ENCODE data around the gene MAPK11.

The MAPK11 gene

DNA sequence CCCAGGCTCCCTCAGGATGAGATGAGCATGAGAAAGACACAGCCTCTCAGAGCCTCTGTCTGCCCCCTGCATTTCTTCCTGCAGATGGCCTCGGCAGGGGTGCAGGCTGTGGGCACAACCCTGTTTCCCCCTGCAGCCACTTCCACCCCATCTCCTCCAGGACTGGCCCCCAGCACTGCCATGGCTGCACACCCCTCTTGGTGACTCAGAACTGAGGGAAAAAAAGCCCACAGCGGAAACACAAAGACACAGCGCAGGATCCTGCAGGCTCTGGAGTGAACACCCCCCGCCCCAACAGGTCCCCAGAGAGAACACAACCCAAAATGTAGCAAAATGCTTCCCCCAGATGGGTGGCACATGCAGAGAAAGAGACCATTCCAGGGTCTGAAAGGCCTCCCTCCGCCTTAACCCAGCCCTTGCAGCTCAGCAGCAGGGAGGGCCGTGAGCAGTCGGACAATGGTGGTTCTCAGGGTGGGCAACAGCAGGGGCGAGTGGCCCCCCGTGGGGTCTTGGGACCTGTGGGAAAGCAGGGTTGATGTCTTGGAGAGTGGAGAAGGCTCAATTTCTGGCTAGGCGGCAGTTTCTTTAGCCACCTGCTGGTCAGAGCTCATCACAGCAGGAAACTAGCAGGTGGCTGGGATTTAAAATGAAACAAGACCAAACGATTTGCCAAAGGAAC, 33.3 kb downstream of the MAPK11 start:
- no peaks in the 10 kb centered on the region for H3K4me1 ChIP-seq (ENCODE audit: control insufficient read depth, insufficient read depth, low read length)
- H3K27ac ChIP-seq (ENCODE audit: low read depth, low read length): no peak overlapping the region
- H3K9ac ChIP-seq (ENCODE audit: low read length): no peak overlapping the region
- peaks cover 15% of the 10 kb centered on the region for H3K36me3 ChIP-seq (ENCODE audit: control insufficient read depth, insufficient read depth, low read length)
- no peak overlapping the region for H3K4me3 ChIP-seq (ENCODE audit: low read length)
- H3K27me3 ChIP-seq (ENCODE audit: control insufficient read depth, insufficient read depth, low read length): no peaks in the 10 kb centered on the region

DNA sequence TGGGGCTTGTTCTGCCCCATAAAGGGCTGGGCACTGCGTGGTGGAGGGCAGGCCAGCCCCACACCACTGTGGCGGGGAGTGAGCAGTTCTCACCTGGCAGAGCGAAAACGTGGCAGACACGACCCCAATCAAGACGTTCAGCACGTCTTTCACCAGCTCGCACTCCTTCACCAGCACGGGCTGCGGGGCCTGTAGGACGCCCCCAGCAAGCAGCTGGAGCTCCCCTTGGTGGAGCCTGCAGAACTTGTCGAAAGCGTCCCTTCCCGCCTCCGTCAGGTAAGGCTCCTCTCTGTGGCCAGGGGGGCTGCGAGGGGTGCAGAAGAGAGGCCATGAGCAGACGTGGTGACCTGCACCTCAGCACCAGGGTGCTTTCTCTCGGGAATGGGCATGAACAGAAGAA, 37.0 kb downstream of the MAPK11 start:
- H3K27me3 ChIP-seq (ENCODE audit: control insufficient read depth, insufficient read depth, low read length): no peaks in the 10 kb centered on the region
- H3K27ac ChIP-seq (ENCODE audit: low read depth, low read length): no peak overlapping the region
- no peak overlapping the region for H3K4me3 ChIP-seq (ENCODE audit: low read length)
- peaks cover 8% of the 10 kb centered on the region for H3K36me3 ChIP-seq (ENCODE audit: control insufficient read depth, insufficient read depth, low read length)
- H3K9ac ChIP-seq (ENCODE audit: low read length): no peak overlapping the region
- no peaks in the 10 kb centered on the region for H3K4me1 ChIP-seq (ENCODE audit: control insufficient read depth, insufficient read depth, low read length)

GRCh38 chr22:50232481-50233151, 37.6 kb downstream of the MAPK11 start:
- H3K9ac ChIP-seq (ENCODE audit: low read length): no peak overlapping the region
- no peak overlapping the region for H3K4me3 ChIP-seq (ENCODE audit: low read length)
- H3K27me3 ChIP-seq (ENCODE audit: control insufficient read depth, insufficient read depth, low read length): no peaks in the 10 kb centered on the region
- H3K36me3 ChIP-seq (ENCODE audit: control insufficient read depth, insufficient read depth, low read length): peaks cover 8% of the 10 kb centered on the region
- H3K27ac ChIP-seq (ENCODE audit: low read depth, low read length): no peak overlapping the region
- no peaks in the 10 kb centered on the region for H3K4me1 ChIP-seq (ENCODE audit: control insufficient read depth, insufficient read depth, low read length)

GRCh38 chr22:50229370-50229769, 40.8 kb downstream of the MAPK11 start:
- Histone ChIP-seq H3K27me3 (ENCODE audit: control insufficient read depth, insufficient read depth, low read length) (no peaks in the 10 kb centered on the region), H3K9ac (ENCODE audit: low read length) (no peak overlapping the region), H3K4me3 (ENCODE audit: low read length) (no peak overlapping the region), H3K36me3 (ENCODE audit: control insufficient read depth, insufficient read depth, low read length) (peaks cover 18% of the 10 kb centered on the region), H3K4me1 (ENCODE audit: control insufficient read depth, insufficient read depth, low read length) (no peaks in the 10 kb centered on the region), H3K27ac (ENCODE audit: low read depth, low read length) (no peak overlapping the region)

- no peaks in the 10 kb centered on the region for H3K4me1 ChIP-seq (ENCODE audit: control insufficient read depth, insufficient read depth, low read length)
- no peak overlapping the region for H3K27ac ChIP-seq (ENCODE audit: low read depth, low read length)
- no peak overlapping the region for H3K9ac ChIP-seq (ENCODE audit: low read length)
- H3K27me3 ChIP-seq (ENCODE audit: control insufficient read depth, insufficient read depth, low read length): no peaks in the 10 kb centered on the region
- no peak overlapping the region for H3K4me3 ChIP-seq (ENCODE audit: low read length)
- peaks cover 20% of the 10 kb centered on the region for H3K36me3 ChIP-seq (ENCODE audit: control insufficient read depth, insufficient read depth, low read length)
These were observed 41.8 kb downstream of the MAPK11 start for GRCh38 chr22:50228366-50228765.

GRCh38 chr22:50227579-50228215, 42.5 kb downstream of the MAPK11 start:
- Histone ChIP-seq H3K27me3 (ENCODE audit: control insufficient read depth, insufficient read depth, low read length) (no peaks in the 10 kb centered on the region), H3K36me3 (ENCODE audit: control insufficient read depth, insufficient read depth, low read length) (peaks cover 17% of the 10 kb centered on the region), H3K9ac (ENCODE audit: low read length) (no peak overlapping the region), H3K27ac (ENCODE audit: low read depth, low read length) (no peak overlapping the region), H3K4me1 (ENCODE audit: control insufficient read depth, insufficient read depth, low read length) (no peaks in the 10 kb centered on the region), H3K4me3 (ENCODE audit: low read length) (no peak overlapping the region)

GRCh38 chr22:50226875-50227165, 43.4 kb downstream of the MAPK11 start:
- Histone ChIP-seq H3K27me3 (ENCODE audit: control insufficient read depth, insufficient read depth, low read length) (no peaks in the 10 kb centered on the region), H3K4me3 (ENCODE audit: low read length) (no peak overlapping the region), H3K27ac (ENCODE audit: low read depth, low read length) (no peak overlapping the region), H3K9ac (ENCODE audit: low read length) (no peak overlapping the region), H3K36me3 (ENCODE audit: control insufficient read depth, insufficient read depth, low read length) (peaks cover 22% of the 10 kb centered on the region), H3K4me1 (ENCODE audit: control insufficient read depth, insufficient read depth, low read length) (no peaks in the 10 kb centered on the region)

DNA sequence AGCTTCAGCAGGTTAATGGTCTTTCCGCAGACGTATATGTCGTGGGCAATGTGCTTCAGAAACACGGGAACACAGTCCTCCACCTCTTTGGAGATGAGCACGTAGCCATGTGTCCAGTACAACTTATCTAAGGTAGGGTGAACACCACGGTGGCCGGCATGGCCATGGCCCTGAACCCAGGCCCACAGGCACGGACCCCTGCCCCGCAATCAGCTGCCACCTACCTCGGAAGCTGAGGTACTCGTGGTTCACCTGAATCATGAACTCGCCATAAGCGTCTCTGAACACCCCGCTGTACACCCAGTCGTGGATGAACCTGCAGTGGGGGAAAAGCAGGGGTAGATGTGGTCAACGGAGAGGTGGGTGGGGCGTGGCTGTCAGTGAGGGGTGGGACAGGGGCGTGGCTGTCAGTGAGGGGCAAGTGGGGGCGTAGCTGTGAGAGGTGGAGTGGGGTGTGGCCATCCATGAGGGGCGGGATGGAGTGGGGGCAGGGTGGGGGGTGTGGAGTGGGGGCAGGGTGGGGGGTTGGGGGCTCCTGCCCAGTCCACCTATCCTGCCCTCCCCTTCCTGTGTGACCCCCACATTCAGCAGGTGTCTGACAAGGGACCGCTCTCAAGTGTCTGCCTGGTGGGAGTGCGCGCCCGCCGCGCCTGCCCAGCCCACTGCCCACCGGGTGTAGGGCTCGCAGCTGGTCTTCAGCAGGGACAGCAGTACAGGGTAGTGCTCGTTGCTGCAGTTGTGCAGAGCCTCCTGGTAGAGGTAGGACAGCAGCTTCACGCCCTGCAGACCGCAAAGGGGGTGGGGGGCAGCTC, 43.9 kb downstream of the MAPK11 start:
- H3K4me1 ChIP-seq (ENCODE audit: control insufficient read depth, insufficient read depth, low read length): no peaks in the 10 kb centered on the region
- no peak overlapping the region for H3K4me3 ChIP-seq (ENCODE audit: low read length)
- H3K27me3 ChIP-seq (ENCODE audit: control insufficient read depth, insufficient read depth, low read length): no peaks in the 10 kb centered on the region
- H3K27ac ChIP-seq (ENCODE audit: low read depth, low read length): no peak overlapping the region
- peaks cover 23% of the 10 kb centered on the region for H3K36me3 ChIP-seq (ENCODE audit: control insufficient read depth, insufficient read depth, low read length)
- H3K9ac ChIP-seq (ENCODE audit: low read length): no peak overlapping the region

DNA sequence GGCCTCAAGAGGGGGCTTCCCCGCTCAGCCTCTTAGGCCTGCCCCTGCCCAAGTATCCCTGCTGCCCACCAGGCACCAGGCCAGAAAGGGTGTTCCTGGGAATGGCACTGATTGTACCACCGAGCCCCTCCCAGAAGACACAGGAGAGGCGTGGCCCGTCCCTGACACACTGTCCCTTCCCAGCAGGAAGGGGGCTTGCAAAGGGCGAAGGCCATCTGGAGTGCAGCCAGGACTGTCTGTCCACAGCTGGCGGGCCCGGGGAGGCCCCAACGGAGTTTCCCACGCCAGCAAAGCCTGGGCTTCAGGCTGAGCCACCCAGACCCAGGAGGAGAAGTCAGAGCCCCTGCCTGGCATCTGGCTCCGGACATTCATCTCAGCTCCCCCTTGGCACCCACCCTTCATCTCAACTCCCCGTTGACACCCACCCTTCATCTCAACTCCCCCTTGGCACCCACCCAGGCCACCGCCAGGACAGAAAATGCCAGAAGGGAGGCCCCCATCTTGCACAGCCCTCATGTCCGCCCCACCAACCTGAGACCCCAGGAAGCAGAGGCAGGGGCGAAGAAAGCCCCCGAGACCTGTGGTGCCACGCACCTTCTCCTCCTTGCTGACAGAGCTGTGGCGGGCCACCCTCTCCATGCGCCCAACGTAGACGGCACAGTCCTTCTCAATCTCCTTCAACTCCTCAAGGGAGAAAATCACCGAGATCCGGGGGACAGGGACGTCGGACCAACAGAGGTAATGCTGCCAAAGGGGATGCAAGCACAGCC, 44.8 kb downstream of the MAPK11 start:
- no peak overlapping the region for H3K9ac ChIP-seq (ENCODE audit: low read length)
- peaks cover 32% of the 10 kb centered on the region for H3K36me3 ChIP-seq (ENCODE audit: control insufficient read depth, insufficient read depth, low read length)
- no peaks in the 10 kb centered on the region for H3K4me1 ChIP-seq (ENCODE audit: control insufficient read depth, insufficient read depth, low read length)

DNA sequence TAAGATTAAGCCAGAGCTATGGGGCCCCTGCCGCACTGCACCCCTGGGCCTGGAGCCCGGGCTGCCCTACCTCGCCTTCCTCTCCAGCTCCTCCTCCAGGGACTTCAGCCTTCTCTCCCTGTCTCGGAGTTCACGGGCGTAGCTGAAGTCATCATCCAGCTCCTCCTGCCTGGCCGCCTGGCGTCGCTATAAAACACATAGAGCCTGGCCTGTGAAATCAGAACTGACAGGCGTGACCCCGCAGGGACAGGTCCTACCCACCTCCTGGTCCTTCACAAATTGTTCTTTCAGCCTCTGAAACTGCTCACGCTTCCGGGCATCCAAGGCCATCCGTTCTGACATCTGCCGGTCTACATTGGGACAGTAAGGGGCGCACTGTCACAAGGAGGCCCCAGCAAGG, 46.1 kb downstream of the MAPK11 start:
- no peak overlapping the region for H3K4me3 ChIP-seq (ENCODE audit: low read length)
- H3K27ac ChIP-seq (ENCODE audit: low read depth, low read length): no peak overlapping the region
- H3K27me3 ChIP-seq (ENCODE audit: control insufficient read depth, insufficient read depth, low read length): no peaks in the 10 kb centered on the region
- H3K36me3 ChIP-seq (ENCODE audit: control insufficient read depth, insufficient read depth, low read length): peaks cover 35% of the 10 kb centered on the region
- H3K9ac ChIP-seq (ENCODE audit: low read length): no peak overlapping the region
- peaks cover 5% of the 10 kb centered on the region for H3K4me1 ChIP-seq (ENCODE audit: control insufficient read depth, insufficient read depth, low read length)

More for the DNA sequence above, 44.8 kb downstream of the MAPK11 start:
- no peaks in the 10 kb centered on the region for H3K27me3 ChIP-seq (ENCODE audit: control insufficient read depth, insufficient read depth, low read length)
- no peak overlapping the region for H3K27ac ChIP-seq (ENCODE audit: low read depth, low read length)
- no peak overlapping the region for H3K4me3 ChIP-seq (ENCODE audit: low read length)

DNA sequence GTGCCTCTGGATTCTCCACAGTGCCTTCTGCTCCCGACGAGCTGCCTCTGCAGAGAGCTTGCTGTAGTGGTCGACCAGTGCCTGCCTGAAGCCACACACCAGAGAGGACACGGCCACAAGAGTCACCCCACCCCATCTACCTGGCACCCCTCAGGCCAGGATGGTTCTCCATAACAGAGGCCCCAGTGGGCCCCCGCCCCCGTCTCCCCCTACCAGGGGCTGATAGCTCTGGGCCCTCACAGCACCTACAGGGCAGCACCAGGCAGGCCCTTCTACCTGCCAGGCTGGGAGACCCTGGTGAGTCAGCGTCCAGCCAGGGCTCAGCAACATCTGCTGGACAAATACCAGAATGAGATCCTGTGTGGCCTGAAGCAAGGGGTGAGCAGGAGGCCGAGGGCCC, 47.7 kb downstream of the MAPK11 start:
- Histone ChIP-seq H3K4me1 (ENCODE audit: control insufficient read depth, insufficient read depth, low read length) (peaks cover 5% of the 10 kb centered on the region), H3K36me3 (ENCODE audit: control insufficient read depth, insufficient read depth, low read length) (peaks cover 46% of the 10 kb centered on the region), H3K9ac (ENCODE audit: low read length) (no peak overlapping the region), H3K27ac (ENCODE audit: low read depth, low read length) (no peak overlapping the region), H3K4me3 (ENCODE audit: low read length) (no peak overlapping the region), H3K27me3 (ENCODE audit: control insufficient read depth, insufficient read depth, low read length) (no peaks in the 10 kb centered on the region)
